GM23338 (cell line): ENCODE data around the gene KIRREL3. TPM values are rescaled to one million over a fixed set of nuclear protein-coding genes. Genes with fewer than 3 reads are reported as not detected.

Experiments used
- ATAC-seq: fragments of 200-7000 bp; cut with Tn5 transposase; 3 replicates; pipeline ENCODE4 v1.9.1; 2020
- DNase-seq: peaks from one replicate; pipeline ENCODE4 v3.0.0-alpha.2; 2015; ENCODE audit warnings: low spot score
- H2AFZ ChIP-seq: fragments of 200-600 bp; sonication (generic); 2 replicates; pipeline ENCODE4 v1.8.0; 2016; ENCODE audit warnings: antibody characterized with exemption, mild to moderate bottlenecking, moderate library complexity
- H3F3A ChIP-seq: fragments of 200-600 bp; sonication (generic); replicated peaks from 2 replicates; pipeline ENCODE4 v1.8.0; 2017; ENCODE audit warnings: antibody characterized with exemption, mixed run types, low read depth
- H3K27ac ChIP-seq: fragments of 200-600 bp; sonication (generic); 2 replicates; pipeline ENCODE4 v1.6.1; 2016; ENCODE audit warnings: low read depth
- H3K27me3 ChIP-seq: fragments of 200-600 bp; sonication (generic); 2 replicates; pipeline ENCODE4 v1.8.0; 2016; ENCODE audit warnings: mild to moderate bottlenecking, mixed run types, moderate library complexity; ENCODE audit not compliant: insufficient read depth
- H3K36me3 ChIP-seq: fragments of 200-600 bp; sonication (generic); 2 replicates; pipeline ENCODE4 v1.8.0; 2016; ENCODE audit warnings: mild to moderate bottlenecking; ENCODE audit not compliant: insufficient read depth
- H3K4me1 ChIP-seq: fragments of 200-600 bp; sonication (generic); 2 replicates; pipeline ENCODE4 v1.8.0; 2016; ENCODE audit warnings: mild to moderate bottlenecking, moderate library complexity; ENCODE audit not compliant: insufficient read depth
- H3K4me2 ChIP-seq: fragments of 200-600 bp; sonication (generic); 2 replicates; pipeline ENCODE4 v1.7.1; 2017; ENCODE audit warnings: mixed run types
- H3K4me3 ChIP-seq: fragments of 200-600 bp; sonication (generic); 2 replicates; pipeline ENCODE4 v1.6.1; 2016; ENCODE audit warnings: mixed run types
- H3K79me2 ChIP-seq: fragments of 200-600 bp; sonication (generic); replicated peaks from 2 replicates; pipeline ENCODE4 v1.8.0; 2017; ENCODE audit warnings: mild to moderate bottlenecking; ENCODE audit not compliant: insufficient read depth
- H3K9me2 ChIP-seq: fragments of 200-600 bp; sonication (generic); 2 replicates; pipeline ENCODE4 v1.8.0; 2017; ENCODE audit not compliant: insufficient read depth
- H4K20me1 ChIP-seq: fragments of 200-600 bp; sonication (generic); replicated peaks from 2 replicates; pipeline ENCODE4 v1.8.0; 2017; ENCODE audit warnings: mild to moderate bottlenecking; ENCODE audit not compliant: insufficient read depth
- H3K27ac Mint-ChIP-seq: 2 replicates; pipeline ENCODE4 v1.8.0; 2020; ENCODE audit warnings: inconsistent platforms, mild to moderate bottlenecking, moderate library complexity, mixed read lengths
- H3K27me3 Mint-ChIP-seq: 3 replicates; pipeline ENCODE4 v1.8.0; 2022; ENCODE audit warnings: low read depth, mild to moderate bottlenecking, moderate library complexity, mixed read lengths, inconsistent platforms; ENCODE audit not compliant: insufficient read depth, poor library complexity
- H3K36me3 Mint-ChIP-seq: 3 replicates; pipeline ENCODE4 v1.8.0; 2021; ENCODE audit warnings: low read depth, mild to moderate bottlenecking, inconsistent platforms, moderate library complexity, mixed read lengths
- H3K4me1 Mint-ChIP-seq: 3 replicates; pipeline ENCODE4 v1.8.0; 2020; ENCODE audit warnings: mild to moderate bottlenecking, inconsistent platforms, mixed read lengths
- H3K4me3 Mint-ChIP-seq: 3 replicates; pipeline ENCODE4 v1.8.0; 2021; ENCODE audit warnings: moderate library complexity, mild to moderate bottlenecking, inconsistent platforms, mixed read lengths
- H3K9me3 Mint-ChIP-seq: 3 replicates; pipeline ENCODE4 v1.8.0; 2020; ENCODE audit warnings: moderate library complexity, mild to moderate bottlenecking, inconsistent platforms, mixed read lengths
- CREB1 ChIP-seq: fragments of 250-450 bp; sonication (Bioruptor Pico); IDR thresholded peaks from 2 replicates; pipeline ENCODE4 v1.5.0; 2020; ENCODE audit warnings: low read depth, mild to moderate bottlenecking, moderate library complexity
- CTCF ChIP-seq, 2 experiments: fragments of 200-600 bp in 1 of 2; sonication (generic) in 1 of 2; conservative IDR thresholded peaks; 2 replicates each; pipeline versions ENCODE4 v1.5.1 to v1.6.1; 2016 to 2017; ENCODE audit warnings: antibody characterized with exemption in 2 of 2, low read depth in 2 of 2, mild to moderate bottlenecking in 2 of 2, moderate library complexity in 1 of 2
- ETS1 ChIP-seq: IDR thresholded peaks from 2 replicates; pipeline ENCODE4 v1.6.1; 2016; ENCODE audit warnings: antibody characterized with exemption
- EZH2phosphoT487 ChIP-seq: fragments of 200-600 bp; sonication (generic); IDR thresholded peaks from one replicate; pipeline ENCODE4 v1.8.1; 2018; ENCODE audit warnings: antibody characterized with exemption; ENCODE audit not compliant: unreplicated experiment
- NANOG ChIP-seq: IDR thresholded peaks from 2 replicates; pipeline ENCODE4 v1.6.1; 2016; ENCODE audit warnings: antibody characterized with exemption, borderline replicate concordance
- POLR2AphosphoS5 ChIP-seq: IDR thresholded peaks from 2 replicates; pipeline ENCODE4 v1.6.1; 2016; ENCODE audit warnings: antibody characterized with exemption, low read depth
- ZNF331 ChIP-seq: fragments of 250-450 bp; sonication (Bioruptor Pico); IDR thresholded peaks from 2 replicates; pipeline ENCODE4 v1.5.0; 2020; ENCODE audit warnings: low read depth, mild to moderate bottlenecking, moderate library complexity
- ZNF462 ChIP-seq: fragments of 250-450 bp; sonication (Bioruptor Pico); IDR thresholded peaks from 2 replicates; pipeline ENCODE4 v1.5.0; 2020; ENCODE audit warnings: mild to moderate bottlenecking, moderate library complexity
- polyA plus RNA-seq: library from polyadenylated mRNA; unstranded; fragments of >200 nt; fragmentation: Nextera tagmentation; extraction: Ambion mirVana; gene quantifications from 2 replicates; pipeline ENCODE4 v1.2.1, GENCODE V29; 2016
- total RNA-seq: library from RNA; depleted of rRNA; stranded (reverse); fragments of >200 nt; shearing (Covaris generic); gene quantifications from 2 replicates; pipeline ENCODE4 v1.2.3, GENCODE V29; 2014

KIRREL3 gene
- total and polyA plus RNA-seq, 2 experiments from 2014 or later = 0.13 to 1.5 TPM

GRCh38 chr11:126646701-126647557, 353.6 kb downstream of the KIRREL3 start (continued):
- no peak for TF ChIP-seq ETS1
- no peak for TF ChIP-seq EZH2phosphoT487
- TF ChIP-seq CTCF (conservative IDR thresholded peaks at IDR 0.05; ENCODE audit: low read depth in 2 of 2) = no peak
- no peak for TF ChIP-seq ZNF331

GRCh38 chr11:126645186-126645585, 355.4 kb downstream of the KIRREL3 start:
- Mint-ChIP-seq H3K4me1 (peaks cover 10% of the 10 kb centered on the region; the same call in 2 of the 3 replicates), H3K9me3 (no peaks in the 10 kb centered on the region), H3K27ac (no peak overlapping the region), H3K4me3 (no peak overlapping the region), H3K36me3 (no peaks in the 10 kb centered on the region), H3K27me3 (no peaks in the 10 kb centered on the region)
- no peak for DNase-seq
- Histone ChIP-seq H3K4me2 (no peak overlapping the region), H3K36me3 (no peaks in the 10 kb centered on the region), H3K4me1 (peaks cover 12% of the 10 kb centered on the region), H3K4me3 (no peak overlapping the region), H2AFZ (no peak overlapping the region), H3K79me2 (no peaks in the 10 kb centered on the region), H4K20me1 (no peaks in the 10 kb centered on the region), H3K27me3 (no peaks in the 10 kb centered on the region), H3K9me2 (no peaks in the 10 kb centered on the region), H3K27ac (no peak overlapping the region), H3F3A (no peaks in the 10 kb centered on the region)
- TF ChIP-seq ZNF331 (no peak), CREB1 (CRISPR knock-in tag) (no peak), NANOG (no peak), POLR2AphosphoS5 (no peak), EZH2phosphoT487 (no peak), ETS1 (no peak)
- ATAC-seq = no peak

GRCh38 chr11:126640186-126640585, 360.4 kb downstream of the KIRREL3 start:
- Histone ChIP-seq H3K4me1 (peaks cover 20% of the 10 kb centered on the region), H3K27ac (no peak overlapping the region), H3F3A (no peaks in the 10 kb centered on the region), H3K27me3 (no peaks in the 10 kb centered on the region), H2AFZ (no peak overlapping the region), H3K9me2 (no peaks in the 10 kb centered on the region), H3K4me3 (no peak overlapping the region), H3K36me3 (no peaks in the 10 kb centered on the region), H3K79me2 (no peaks in the 10 kb centered on the region), H3K4me2 (no peak overlapping the region), H4K20me1 (no peaks in the 10 kb centered on the region)
- H3K27ac Mint-ChIP-seq = no peak overlapping the region
- H3K4me3 Mint-ChIP-seq = no peak overlapping the region
- H3K27me3 Mint-ChIP-seq = no peaks in the 10 kb centered on the region
- H3K4me1 Mint-ChIP-seq = peaks cover 29% of the 10 kb centered on the region
- no peaks in the 10 kb centered on the region for H3K36me3 Mint-ChIP-seq
- DNase-seq = no peak
- no peaks in the 10 kb centered on the region for H3K9me3 Mint-ChIP-seq
- ATAC-seq = no peak
- TF ChIP-seq ZNF462 (CRISPR knock-in tag) (no peak), NANOG (no peak), ZNF331 (no peak), POLR2AphosphoS5 (no peak), CREB1 (CRISPR knock-in tag) (no peak)
